OCI-LY7 (cell line): ENCODE results near the gene BCL2L14. TPM values are rescaled to one million over a fixed set of nuclear protein-coding genes. Genes with fewer than 3 reads are reported as not detected.

Source experiments
- BruUV-seq: library from RNA; stranded (reverse); fragments of 400-500 nt; replicated peaks from 2 replicates; lab custom pipeline; 2021; lab: Mats Ljungman, UMichigan
- CTCF ChIA-PET: fragments of 300-600 bp; sonication (Branson Sonifier 250); formaldehyde crosslinking; loops from one replicate; lab custom pipeline; 2022; ENCODE audit warnings: antibody characterized with exemption; ENCODE audit not compliant: unreplicated experiment; lab: Charles Lee
- POLR2A ChIA-PET: fragments of 300-600 bp; sonication (Branson Sonifier 250); formaldehyde crosslinking; loops from one replicate; lab custom pipeline; 2022; ENCODE audit warnings: antibody characterized with exemption; lab: Charles Lee
- DNase-seq: peaks from one replicate; pipeline ENCODE4 v3.0.0-alpha.2; 2015; ENCODE audit warnings: low spot score
- H2AFZ ChIP-seq: fragments of 200-600 bp; sonication (generic), shearing (Covaris generic); 2 replicates; pipeline ENCODE4 v1.6.1; 2014; ENCODE audit warnings: mild to moderate bottlenecking, antibody characterized with exemption, low read length, moderate library complexity
- H3K27ac ChIP-seq: fragments of 200-600 bp; sonication (generic); 2 replicates; pipeline ENCODE4 v1.5.1; 2014; ENCODE audit warnings: mixed run types, low read depth, mild to moderate bottlenecking, moderate library complexity, low read length, inconsistent platforms; ENCODE audit not compliant: poor library complexity, severe bottlenecking
- H3K36me3 ChIP-seq: fragments of 200-600 bp; sonication (generic); 2 replicates; pipeline ENCODE4 v1.6.1; 2014; ENCODE audit warnings: mild to moderate bottlenecking, antibody characterized with exemption, low read length, moderate library complexity, mixed read lengths; ENCODE audit not compliant: insufficient read depth
- H3K4me1 ChIP-seq: fragments of 200-600 bp; sonication (generic); 2 replicates; pipeline ENCODE4 v1.5.1; 2014; ENCODE audit warnings: mild to moderate bottlenecking, low read length; ENCODE audit not compliant: insufficient read depth, poor library complexity, severe bottlenecking
- H3K4me2 ChIP-seq: fragments of 200-600 bp; sonication (generic); 2 replicates; pipeline ENCODE4 v1.6.1; 2014; ENCODE audit warnings: mild to moderate bottlenecking, low read length
- H3K4me3 ChIP-seq: fragments of 200-600 bp; sonication (generic); 2 replicates; pipeline ENCODE4 v1.5.1; 2014; ENCODE audit warnings: mild to moderate bottlenecking, low read depth, low read length; ENCODE audit not compliant: poor library complexity, severe bottlenecking
- H3K79me2 ChIP-seq: fragments of 200-600 bp; sonication (generic); 2 replicates; pipeline ENCODE4 v1.6.1; 2016; ENCODE audit warnings: low read depth, mild to moderate bottlenecking, low read length, moderate library complexity, mixed read lengths; ENCODE audit not compliant: insufficient read depth
- H3K9me2 ChIP-seq: fragments of 200-600 bp; sonication (generic); 2 replicates; pipeline ENCODE4 v1.6.1; 2016; ENCODE audit warnings: mild to moderate bottlenecking, low read length, mixed read lengths; ENCODE audit not compliant: insufficient read depth
- H3K9me3 ChIP-seq: fragments of 200-600 bp; sonication (generic); 2 replicates; pipeline ENCODE4 v1.6.1; 2014; ENCODE audit warnings: mild to moderate bottlenecking, mixed run types, low read length, mixed read lengths
- H4K20me1 ChIP-seq: fragments of 200-600 bp; sonication (generic); 2 replicates; pipeline ENCODE4 v1.6.1; 2014; ENCODE audit warnings: mild to moderate bottlenecking, antibody characterized with exemption, low read length, moderate library complexity, mixed read lengths; ENCODE audit not compliant: insufficient read depth
- CTCF ChIP-seq: fragments of 200-600 bp; sonication (generic); conservative IDR thresholded peaks from 2 replicates; pipeline ENCODE4 v1.5.1; 2014; ENCODE audit warnings: mild to moderate bottlenecking, antibody characterized with exemption, low read length, moderate library complexity, mixed read lengths
- EZH2phosphoT487 ChIP-seq: fragments of 200-600 bp; sonication (generic); IDR thresholded peaks from 2 replicates; pipeline ENCODE4 v1.6.1; 2018; ENCODE audit warnings: low read depth, borderline replicate concordance, mild to moderate bottlenecking, mixed run types, antibody characterized with exemption, low read length, moderate library complexity, mixed read lengths
- intact Hi-C: fragments of 100-400 bp; cut with micrococcal nuclease; formaldehyde crosslinking; loops from one replicate; pipeline ENCODE4 v1.10.0; 2022; ENCODE audit not compliant: unreplicated experiment
- total RNA-seq, 2 experiments: library from RNA; depleted of rRNA in 1 of 2; stranded (reverse); fragments of >200 nt in 1 of 2; shearing (Covaris generic) in 1 of 2; gene quantifications; 2 replicates each; pipeline ENCODE4 v1.2.3, GENCODE V29; 2014 to 2022

Gene BCL2L14
- total RNA-seq, 2 experiments from 2014 or later = not detected

DNA sequence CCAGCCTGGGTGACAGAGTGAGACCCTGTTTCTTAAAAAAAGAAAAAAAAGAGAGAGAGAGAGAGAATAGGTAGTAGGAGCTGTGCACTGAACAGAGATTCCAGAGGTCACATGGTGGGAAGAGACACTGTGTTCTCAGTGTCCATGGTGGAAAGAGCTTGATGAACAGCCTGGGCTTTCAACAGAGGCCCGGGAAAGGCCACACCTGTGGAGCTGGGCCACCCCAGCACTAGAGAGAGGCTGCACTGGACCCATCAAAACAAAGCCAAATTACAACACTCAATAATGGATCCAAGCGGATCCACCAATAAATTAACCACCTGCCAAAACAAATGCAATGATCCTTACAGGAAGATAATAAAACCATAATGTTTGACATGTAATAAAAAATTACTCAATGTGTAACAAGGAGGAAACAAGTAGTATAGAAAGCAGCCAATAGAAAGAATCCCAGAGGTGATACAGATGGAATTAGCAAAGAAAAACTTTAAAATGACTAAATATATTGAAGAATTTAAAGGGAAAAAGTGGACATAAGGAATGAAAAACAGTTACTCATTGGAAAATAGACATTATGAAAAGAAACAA is 44.8 kb upstream of the BCL2L14 start:
- intact Hi-C loops = loop anchor here (1.0 to 2.0 kb wide), 6 partner anchors 15 to 377 kb away; partner anchors contain the start of gene ETV6
- Histone ChIP-seq H3K9me2 (no peaks in the 10 kb centered on the region), H4K20me1 (no peaks in the 10 kb centered on the region), H2AFZ (peak overlapping the region; percentile 34; the same call in 1 of the 2 replicates), H3K4me1 (peaks cover 72% of the 10 kb centered on the region), H3K9me3 (peaks cover 13% of the 10 kb centered on the region; the same call in 1 of the 2 replicates), H3K36me3 (peaks cover 5% of the 10 kb centered on the region; the same call in 1 of the 2 replicates), H3K27ac (peak overlapping the region; percentile 94), H3K4me2 (peak overlapping the region; percentile 80), H3K4me3 (no peak overlapping the region), H3K79me2 (no peaks in the 10 kb centered on the region; the same call in 1 of the 2 replicates)
- ChIA-PET CTCF (interaction anchor here (0.6 to 1.6 kb wide), 3 partner anchors 8 to 444 kb away, joined by 3 to 4 read pairs (median 3); no protein-coding TSS in a partner anchor), POLR2A (interaction anchor here (1.0 to 1.1 kb wide), 7 partner anchors 16 to 398 kb away, joined by 3 to 4 read pairs (median 3); no protein-coding TSS in a partner anchor)
- BruUV-seq = no TSS peak
- no peak for TF ChIP-seq CTCF
- TF ChIP-seq EZH2phosphoT487 = no peak
- DNase-seq = no peak

DNA sequence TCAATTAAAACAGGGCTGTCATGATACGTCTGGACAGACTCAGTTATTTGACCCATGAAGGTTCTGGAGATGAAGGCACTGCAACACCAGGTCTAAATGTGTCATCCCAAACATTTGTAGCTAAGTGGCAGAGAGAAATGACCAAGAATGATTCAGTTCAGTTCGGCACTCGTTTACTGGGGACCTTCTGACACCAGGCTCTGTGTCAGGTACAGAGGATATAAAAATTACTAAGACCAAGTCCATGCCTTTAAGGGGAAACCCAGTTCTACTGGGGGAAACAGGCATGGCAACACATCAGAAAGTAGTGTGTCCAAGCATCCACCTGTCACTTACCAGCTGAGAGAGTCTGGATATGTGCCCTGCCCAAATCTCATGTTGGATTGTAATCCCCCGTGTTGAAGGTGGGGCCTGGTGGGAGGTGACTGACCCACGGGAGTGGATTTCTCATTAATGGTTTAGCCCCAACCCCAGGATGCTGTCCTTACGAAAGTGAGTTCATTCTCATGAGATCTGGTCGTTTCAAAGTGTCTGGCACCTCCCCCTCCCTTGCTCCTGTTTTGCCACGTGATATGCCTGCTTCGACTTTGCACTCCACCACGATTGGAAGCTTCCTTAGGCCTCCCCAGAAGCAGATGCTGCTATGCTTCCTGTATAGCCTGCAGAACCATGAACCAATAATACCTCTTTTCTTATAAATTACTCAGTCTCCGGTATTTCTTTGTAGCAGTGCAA is 41.9 kb upstream of the BCL2L14 start:
- Histone ChIP-seq H3K27ac (no peak overlapping the region), H3K4me1 (peaks cover 69% of the 10 kb centered on the region), H3K9me2 (no peaks in the 10 kb centered on the region), H3K79me2 (no peaks in the 10 kb centered on the region), H3K4me2 (no peak overlapping the region), H2AFZ (no peak overlapping the region), H4K20me1 (no peaks in the 10 kb centered on the region), H3K36me3 (peaks cover 5% of the 10 kb centered on the region; the same call in 1 of the 2 replicates), H3K9me3 (peaks cover 13% of the 10 kb centered on the region; the same call in 1 of the 2 replicates), H3K4me3 (no peak overlapping the region)
- no TSS peak for BruUV-seq
- no peak for DNase-seq
- TF ChIP-seq CTCF (no peak), EZH2phosphoT487 (no peak)
- intact Hi-C loops = no loop called here
- ChIA-PET POLR2A (interaction anchor here (0.9 to 1.1 kb wide), 2 partner anchors 406 to 449 kb away, joined by 3 read pairs; no protein-coding TSS in a partner anchor), CTCF (no interaction called here)
